GM23338 (cell line): Measurements from ENCODE around the gene MORC1. TPM values are rescaled to one million over a fixed set of nuclear protein-coding genes. Genes with fewer than 3 reads are reported as not detected.

Source experiments
- ATAC-seq: fragments of 200-7000 bp; cut with Tn5 transposase; 3 replicates; pipeline ENCODE4 v1.9.1; 2020
- DNase-seq: peaks from one replicate; pipeline ENCODE4 v3.0.0-alpha.2; 2015; ENCODE audit warnings: low spot score
- H2AFZ ChIP-seq: fragments of 200-600 bp; sonication (generic); 2 replicates; pipeline ENCODE4 v1.8.0; 2016; ENCODE audit warnings: antibody characterized with exemption, mild to moderate bottlenecking, moderate library complexity
- H3F3A ChIP-seq: fragments of 200-600 bp; sonication (generic); replicated peaks from 2 replicates; pipeline ENCODE4 v1.8.0; 2017; ENCODE audit warnings: antibody characterized with exemption, mixed run types, low read depth
- H3K27ac ChIP-seq: fragments of 200-600 bp; sonication (generic); 2 replicates; pipeline ENCODE4 v1.6.1; 2016; ENCODE audit warnings: low read depth
- H3K27me3 ChIP-seq: fragments of 200-600 bp; sonication (generic); 2 replicates; pipeline ENCODE4 v1.8.0; 2016; ENCODE audit warnings: mild to moderate bottlenecking, mixed run types, moderate library complexity; ENCODE audit not compliant: insufficient read depth
- H3K36me3 ChIP-seq: fragments of 200-600 bp; sonication (generic); 2 replicates; pipeline ENCODE4 v1.8.0; 2016; ENCODE audit warnings: mild to moderate bottlenecking; ENCODE audit not compliant: insufficient read depth
- H3K4me1 ChIP-seq: fragments of 200-600 bp; sonication (generic); 2 replicates; pipeline ENCODE4 v1.8.0; 2016; ENCODE audit warnings: mild to moderate bottlenecking, moderate library complexity; ENCODE audit not compliant: insufficient read depth
- H3K4me2 ChIP-seq: fragments of 200-600 bp; sonication (generic); 2 replicates; pipeline ENCODE4 v1.7.1; 2017; ENCODE audit warnings: mixed run types
- H3K4me3 ChIP-seq: fragments of 200-600 bp; sonication (generic); 2 replicates; pipeline ENCODE4 v1.6.1; 2016; ENCODE audit warnings: mixed run types
- H3K79me2 ChIP-seq: fragments of 200-600 bp; sonication (generic); replicated peaks from 2 replicates; pipeline ENCODE4 v1.8.0; 2017; ENCODE audit warnings: mild to moderate bottlenecking; ENCODE audit not compliant: insufficient read depth
- H3K9me2 ChIP-seq: fragments of 200-600 bp; sonication (generic); 2 replicates; pipeline ENCODE4 v1.8.0; 2017; ENCODE audit not compliant: insufficient read depth
- H4K20me1 ChIP-seq: fragments of 200-600 bp; sonication (generic); replicated peaks from 2 replicates; pipeline ENCODE4 v1.8.0; 2017; ENCODE audit warnings: mild to moderate bottlenecking; ENCODE audit not compliant: insufficient read depth
- H3K27ac Mint-ChIP-seq: 2 replicates; pipeline ENCODE4 v1.8.0; 2020; ENCODE audit warnings: inconsistent platforms, mild to moderate bottlenecking, moderate library complexity, mixed read lengths
- H3K27me3 Mint-ChIP-seq: 3 replicates; pipeline ENCODE4 v1.8.0; 2022; ENCODE audit warnings: low read depth, mild to moderate bottlenecking, moderate library complexity, mixed read lengths, inconsistent platforms; ENCODE audit not compliant: insufficient read depth, poor library complexity
- H3K36me3 Mint-ChIP-seq: 3 replicates; pipeline ENCODE4 v1.8.0; 2021; ENCODE audit warnings: low read depth, mild to moderate bottlenecking, inconsistent platforms, moderate library complexity, mixed read lengths
- H3K4me1 Mint-ChIP-seq: 3 replicates; pipeline ENCODE4 v1.8.0; 2020; ENCODE audit warnings: mild to moderate bottlenecking, inconsistent platforms, mixed read lengths
- H3K4me3 Mint-ChIP-seq: 3 replicates; pipeline ENCODE4 v1.8.0; 2021; ENCODE audit warnings: moderate library complexity, mild to moderate bottlenecking, inconsistent platforms, mixed read lengths
- H3K9me3 Mint-ChIP-seq: 3 replicates; pipeline ENCODE4 v1.8.0; 2020; ENCODE audit warnings: moderate library complexity, mild to moderate bottlenecking, inconsistent platforms, mixed read lengths
- CTCF ChIP-seq, 2 experiments: fragments of 200-600 bp in 1 of 2; sonication (generic) in 1 of 2; conservative IDR thresholded peaks; 2 replicates each; pipeline versions ENCODE4 v1.5.1 to v1.6.1; 2016 to 2017; ENCODE audit warnings: antibody characterized with exemption in 2 of 2, low read depth in 2 of 2, mild to moderate bottlenecking in 2 of 2, moderate library complexity in 1 of 2
- ETS1 ChIP-seq: IDR thresholded peaks from 2 replicates; pipeline ENCODE4 v1.6.1; 2016; ENCODE audit warnings: antibody characterized with exemption
- EZH2 ChIP-seq: fragments of 200-600 bp; sonication (generic); IDR thresholded peaks from one replicate; pipeline ENCODE4 v1.8.0; 2017; ENCODE audit warnings: antibody characterized with exemption, mild to moderate bottlenecking, low read depth; ENCODE audit not compliant: unreplicated experiment
- JUNB ChIP-seq: IDR thresholded peaks from one replicate; pipeline ENCODE4 v1.6.1; 2016; ENCODE audit warnings: antibody characterized with exemption; ENCODE audit not compliant: unreplicated experiment
- NANOG ChIP-seq: IDR thresholded peaks from 2 replicates; pipeline ENCODE4 v1.6.1; 2016; ENCODE audit warnings: antibody characterized with exemption, borderline replicate concordance
- POLR2AphosphoS5 ChIP-seq: IDR thresholded peaks from 2 replicates; pipeline ENCODE4 v1.6.1; 2016; ENCODE audit warnings: antibody characterized with exemption, low read depth
- REST ChIP-seq: IDR thresholded peaks from one replicate; pipeline ENCODE4 v1.6.1; 2018; ENCODE audit warnings: antibody characterized with exemption; ENCODE audit not compliant: unreplicated experiment
- STAT1 ChIP-seq: IDR thresholded peaks from one replicate; pipeline ENCODE4 v1.6.1; 2016; ENCODE audit warnings: antibody characterized with exemption; ENCODE audit not compliant: unreplicated experiment
- ZNF114 ChIP-seq: fragments of 250-450 bp; sonication (Bioruptor Pico); IDR thresholded peaks from 2 replicates; pipeline ENCODE4 v1.5.0; 2020; ENCODE audit warnings: mild to moderate bottlenecking, moderate library complexity
- ZNF331 ChIP-seq: fragments of 250-450 bp; sonication (Bioruptor Pico); IDR thresholded peaks from 2 replicates; pipeline ENCODE4 v1.5.0; 2020; ENCODE audit warnings: low read depth, mild to moderate bottlenecking, moderate library complexity
- long read RNA-seq: library from polyadenylated mRNA; unstranded; transcript quantifications from one replicate; pipeline ENCODE4 v2.0.0, GENCODE V29; 2020; ENCODE audit not compliant: unreplicated experiment
- polyA plus RNA-seq: library from polyadenylated mRNA; unstranded; fragments of >200 nt; fragmentation: Nextera tagmentation; extraction: Ambion mirVana; gene quantifications from 2 replicates; pipeline ENCODE4 v1.2.1, GENCODE V29; 2016
- total RNA-seq: library from RNA; depleted of rRNA; stranded (reverse); fragments of >200 nt; shearing (Covaris generic); gene quantifications from 2 replicates; pipeline ENCODE4 v1.2.3, GENCODE V29; 2014; rRNA removed

MORC1 gene
- total RNA-seq (not detected in 2 replicates), polyA plus RNA-seq (not detected in 2 replicates)
- long read RNA-seq, result 0 reads

GRCh38 chr3:109117939-109118338, at the start of gene MORC1:
MORC1 (minus strand) TSS chr3:109118134; CDS start chr3:109118059, 75 bp downstream.
- peak; percentile 11 to 44; a peak in 2 of 4 replicates for TF ChIP-seq CTCF (conservative IDR thresholded peaks at IDR 0.05; ENCODE audit: low read depth in 2 of 2)
- TF ChIP-seq ETS1, result no peak
- H3K27me3 ChIP-seq, result no peaks in the 10 kb centered on the region
- no peak within 1 kb of the TSS for H3K4me3 Mint-ChIP-seq
- H4K20me1 ChIP-seq, result no peaks in the 10 kb centered on the region
- no peak within 1 kb of the TSS for H3K4me2 ChIP-seq
- H3K4me1 Mint-ChIP-seq, result no peaks in the 10 kb centered on the region; the same call in 2 of the 3 replicates
- no peak within 1 kb of the TSS for H3K27ac ChIP-seq
- no peaks in the 10 kb centered on the region for H3K36me3 ChIP-seq
- no peak within 1 kb of the TSS; the same call in 1 of the 2 replicates for H2AFZ ChIP-seq
- DNase-seq (no peak), ATAC-seq (no peak)
- no peaks in the 10 kb centered on the region for H3K79me2 ChIP-seq
- no peaks in the 10 kb centered on the region for H3F3A ChIP-seq
- no peaks in the 10 kb centered on the region for H3K9me2 ChIP-seq
- no peak within 1 kb of the TSS for H3K4me3 ChIP-seq
- peaks cover 9% of the 10 kb centered on the region for H3K36me3 Mint-ChIP-seq
- peaks cover 8% of the 10 kb centered on the region for H3K9me3 Mint-ChIP-seq
- H3K27ac Mint-ChIP-seq, result no peak within 1 kb of the TSS
- H3K4me1 ChIP-seq, result no peaks in the 10 kb centered on the region
- H3K27me3 Mint-ChIP-seq, result no peaks in the 10 kb centered on the region

GRCh38 chr3:109165905-109166304, 48.0 kb upstream of the MORC1 start:
- Histone ChIP-seq H3K27me3 (no peaks in the 10 kb centered on the region), H2AFZ (peak overlapping the region; percentile 67; the same call in 1 of the 2 replicates), H3K9me2 (0 out of 2 replicates have a peak, but pooled peaks cover 3% of the 10 kb centered on the region), H3K4me2 (no peak overlapping the region), H3K4me3 (no peak overlapping the region), H3K4me1 (peaks cover 5% of the 10 kb centered on the region; the same call in 1 of the 2 replicates), H3K36me3 (no peaks in the 10 kb centered on the region), H4K20me1 (no peaks in the 10 kb centered on the region), H3F3A (no peaks in the 10 kb centered on the region), H3K27ac (no peak overlapping the region), H3K79me2 (no peaks in the 10 kb centered on the region)
- DNase-seq, result no peak
- Mint-ChIP-seq H3K27me3 (peaks cover 3% of the 10 kb centered on the region), H3K27ac (no peak overlapping the region), H3K9me3 (no peaks in the 10 kb centered on the region), H3K4me1 (peaks cover 8% of the 10 kb centered on the region), H3K4me3 (no peak overlapping the region), H3K36me3 (no peaks in the 10 kb centered on the region)
- no peak for TF ChIP-seq CTCF (conservative IDR thresholded peaks at IDR 0.05; ENCODE audit: low read depth in 2 of 2)
- no peak for TF ChIP-seq JUNB
- no peak for TF ChIP-seq STAT1
- no peak for TF ChIP-seq EZH2
- TF ChIP-seq ZNF331, result no peak
- TF ChIP-seq NANOG, result no peak
- TF ChIP-seq ZNF114 (CRISPR knock-in tag), result no peak
- no peak for TF ChIP-seq POLR2AphosphoS5
- no peak for TF ChIP-seq REST
- TF ChIP-seq ETS1, result no peak
- ATAC-seq, result no peak
